ENCODE results near the gene STXBP1.

Gene STXBP1

DNA sequence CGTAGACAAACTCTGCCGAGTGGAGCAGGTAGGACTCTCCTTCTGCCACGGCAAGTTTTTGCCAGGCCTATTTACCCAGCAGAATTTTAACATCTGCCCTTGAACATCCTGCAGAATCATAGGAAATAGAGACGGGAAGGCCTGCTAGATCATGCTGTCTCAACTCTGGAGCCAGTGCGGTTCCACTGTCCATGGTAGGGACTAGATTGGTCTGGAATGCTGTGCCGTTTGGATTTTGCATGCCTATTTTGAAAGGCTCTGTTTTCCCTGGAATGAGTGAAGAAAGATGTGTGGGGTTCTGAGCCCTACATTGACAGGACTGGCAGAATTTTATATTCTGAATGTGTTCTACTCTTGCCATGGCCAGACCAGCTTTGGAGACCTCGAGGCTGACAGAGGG lies 61.2 kb downstream of the STXBP1 start:
- H3K36me3 ChIP-seq, result peaks cover 90% of the 10 kb centered on the region
- TF ChIP-seq, protein P1, sequence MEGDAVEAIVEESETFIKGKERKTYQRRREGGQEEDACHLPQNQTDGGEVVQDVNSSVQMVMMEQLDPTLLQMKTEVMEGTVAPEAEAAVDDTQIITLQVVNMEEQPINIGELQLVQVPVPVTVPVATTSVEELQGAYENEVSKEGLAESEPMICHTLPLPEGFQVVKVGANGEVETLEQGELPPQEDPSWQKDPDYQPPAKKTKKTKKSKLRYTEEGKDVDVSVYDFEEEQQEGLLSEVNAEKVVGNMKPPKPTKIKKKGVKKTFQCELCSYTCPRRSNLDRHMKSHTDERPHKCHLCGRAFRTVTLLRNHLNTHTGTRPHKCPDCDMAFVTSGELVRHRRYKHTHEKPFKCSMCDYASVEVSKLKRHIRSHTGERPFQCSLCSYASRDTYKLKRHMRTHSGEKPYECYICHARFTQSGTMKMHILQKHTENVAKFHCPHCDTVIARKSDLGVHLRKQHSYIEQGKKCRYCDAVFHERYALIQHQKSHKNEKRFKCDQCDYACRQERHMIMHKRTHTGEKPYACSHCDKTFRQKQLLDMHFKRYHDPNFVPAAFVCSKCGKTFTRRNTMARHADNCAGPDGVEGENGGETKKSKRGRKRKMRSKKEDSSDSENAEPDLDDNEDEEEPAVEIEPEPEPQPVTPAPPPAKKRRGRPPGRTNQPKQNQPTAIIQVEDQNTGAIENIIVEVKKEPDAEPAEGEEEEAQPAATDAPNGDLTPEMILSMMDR (IDR thresholded peaks at IDR 0.05; ENCODE audit: low read depth, low read length), result no peak
- no peaks in the 10 kb centered on the region for H3K27me3 ChIP-seq (ENCODE audit: insufficient read depth, low read depth, severe bottlenecking)
- no peaks in the 10 kb centered on the region for H3K9me3 ChIP-seq (ENCODE audit: severe bottlenecking)
- no peak for DNase-seq
- no peak overlapping the region for H3K27ac ChIP-seq
- H3K4me3 ChIP-seq (ENCODE audit: low read depth, low read length), result no peak overlapping the region

DNA sequence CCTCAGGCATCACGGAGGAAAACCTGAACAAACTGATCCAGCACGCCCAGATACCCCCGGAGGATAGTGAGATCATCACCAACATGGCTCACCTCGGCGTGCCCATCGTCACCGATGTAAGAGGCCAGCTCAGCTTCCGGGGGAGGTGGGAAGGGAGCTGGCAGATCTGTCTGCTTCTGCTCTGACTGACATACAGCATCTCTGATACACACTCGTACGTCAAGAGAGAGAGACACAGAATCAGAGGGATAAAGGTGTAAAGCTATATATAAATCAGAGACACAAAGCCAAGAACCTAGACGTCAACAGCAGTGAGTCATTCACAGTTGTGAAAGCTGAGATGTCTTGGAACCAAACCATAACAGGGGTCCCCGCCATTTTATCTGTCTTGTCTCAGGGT lies 64.6 kb downstream of the STXBP1 start:
- no peak overlapping the region for H3K4me3 ChIP-seq (ENCODE audit: low read depth, low read length)
- no peak overlapping the region for H3K27ac ChIP-seq
- H3K9me3 ChIP-seq (ENCODE audit: severe bottlenecking), result no peaks in the 10 kb centered on the region
- peaks cover 93% of the 10 kb centered on the region for H3K36me3 ChIP-seq
- no peak for DNase-seq
- no peaks in the 10 kb centered on the region for H3K27me3 ChIP-seq (ENCODE audit: insufficient read depth, low read depth, severe bottlenecking)
- TF ChIP-seq, protein P1 (IDR thresholded peaks at IDR 0.05; ENCODE audit: low read depth, low read length), result no peak

- TF ChIP-seq, protein P1 (IDR thresholded peaks at IDR 0.05; ENCODE audit: low read depth, low read length), result no peak
- Histone ChIP-seq H3K9me3 (ENCODE audit: severe bottlenecking) (no peaks in the 10 kb centered on the region), H3K36me3 (peaks cover 93% of the 10 kb centered on the region), H3K27ac (no peak overlapping the region), H3K27me3 (ENCODE audit: insufficient read depth, low read depth, severe bottlenecking) (no peaks in the 10 kb centered on the region), H3K4me3 (ENCODE audit: low read depth, low read length) (no peak overlapping the region)
- DNase-seq, result no peak
Measured at GRCh38 chr9:127679506-127679905, 67.4 kb downstream of the STXBP1 start.

DNA sequence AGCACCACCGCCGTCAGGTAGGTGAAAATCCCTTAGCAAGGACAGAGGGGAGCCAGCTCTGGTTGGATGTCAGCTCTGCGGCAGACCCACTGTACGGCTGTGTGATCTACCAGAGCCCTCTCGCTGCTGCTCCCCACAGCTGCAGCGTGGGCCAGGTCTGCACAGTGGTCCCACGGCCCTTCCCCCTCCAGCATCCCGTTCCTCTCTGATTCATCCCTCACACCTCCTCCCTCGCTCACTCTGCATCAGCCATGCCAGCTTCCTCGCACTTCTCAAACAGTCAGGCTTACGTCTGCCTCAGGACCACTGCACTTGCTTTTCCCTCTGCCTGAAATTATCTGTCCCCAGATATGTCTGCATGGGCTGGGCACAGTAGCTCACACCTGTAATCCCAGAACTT lies 68.1 kb downstream of the STXBP1 start:
- Histone ChIP-seq H3K4me3 (ENCODE audit: low read depth, low read length) (no peak overlapping the region), H3K36me3 (peaks cover 90% of the 10 kb centered on the region), H3K27ac (no peak overlapping the region), H3K9me3 (ENCODE audit: severe bottlenecking) (no peaks in the 10 kb centered on the region), H3K27me3 (ENCODE audit: insufficient read depth, low read depth, severe bottlenecking) (no peaks in the 10 kb centered on the region)
- DNase-seq, result no peak
- TF ChIP-seq, protein P1 (IDR thresholded peaks at IDR 0.05; ENCODE audit: low read depth, low read length), result no peak

- Histone ChIP-seq H3K27ac (no peak overlapping the region), H3K27me3 (ENCODE audit: insufficient read depth, low read depth, severe bottlenecking) (no peaks in the 10 kb centered on the region), H3K4me3 (ENCODE audit: low read depth, low read length) (no peak overlapping the region), H3K36me3 (peaks cover 86% of the 10 kb centered on the region), H3K9me3 (ENCODE audit: severe bottlenecking) (no peaks in the 10 kb centered on the region)
- TF ChIP-seq, protein P1 (IDR thresholded peaks at IDR 0.05; ENCODE audit: low read depth, low read length), result no peak
- DNase-seq, result no peak
Measured at GRCh38 chr9:127680846-127681245, 68.8 kb downstream of the STXBP1 start.

GRCh38 chr9:127682351-127683136 lies 70.5 kb downstream of the STXBP1 start:
- Histone ChIP-seq H3K4me3 (ENCODE audit: low read depth, low read length) (no peak overlapping the region), H3K36me3 (peaks cover 87% of the 10 kb centered on the region), H3K27ac (no peak overlapping the region), H3K9me3 (ENCODE audit: severe bottlenecking) (no peaks in the 10 kb centered on the region), H3K27me3 (ENCODE audit: insufficient read depth, low read depth, severe bottlenecking) (no peaks in the 10 kb centered on the region)
- DNase-seq, result no peak
- TF ChIP-seq, protein P1 (IDR thresholded peaks at IDR 0.05; ENCODE audit: low read depth, low read length), result no peak

Data from WERI-Rb-1 (cell line).